Astrocyte (in vitro differentiated cells and primary cell): ENCODE results near the gene PMAIP1. TPM values are rescaled to one million over a fixed set of nuclear protein-coding genes. Genes with fewer than 3 reads are reported as not detected.
A peak's percentile ranks its signal among the peaks of the same experiment; 100 is the strongest.
"Not testable (repeated sequence)": the region's sequence is repeated elsewhere in the genome, so short reads cannot be mapped to it uniquely, and the experiment has no call there.

Source experiments
- DNase-seq: peaks from one replicate; pipeline ENCODE4 v3.0.0-alpha.2; 2010; ENCODE audit warnings: low read depth
- FAIRE-seq: peaks from 2 replicates; lab custom pipeline; 2011; peaks lifted over from hg19 to GRCh38; lab: Jason Lieb, UNC
- H2AFZ ChIP-seq: 2 replicates; pipeline ENCODE4 v1.6.0; 2012; ENCODE audit warnings: low read depth, low read length, inconsistent platforms
- H3K27ac ChIP-seq: 2 replicates; pipeline ENCODE4 v1.5.1; 2011; ENCODE audit warnings: low read depth, low read length, inconsistent platforms
- H3K27me3 ChIP-seq: 2 replicates; pipeline ENCODE4 v1.6.0; 2011; ENCODE audit warnings: low read length, inconsistent platforms; ENCODE audit not compliant: insufficient read depth
- H3K36me3 ChIP-seq: 2 replicates; pipeline ENCODE4 v1.5.1; 2011; ENCODE audit warnings: low read length, inconsistent platforms; ENCODE audit not compliant: insufficient read depth
- H3K4me1 ChIP-seq: 2 replicates; pipeline ENCODE4 v1.5.1; 2011; ENCODE audit warnings: low read length, inconsistent platforms; ENCODE audit not compliant: insufficient read depth
- H3K4me2 ChIP-seq: 2 replicates; pipeline ENCODE4 v1.6.0; 2012; ENCODE audit warnings: low read length, inconsistent platforms
- H3K4me3 ChIP-seq: 2 replicates; pipeline ENCODE4 v1.5.1; 2011; ENCODE audit warnings: low read depth, mild to moderate bottlenecking, low read length, inconsistent platforms; ENCODE audit not compliant: insufficient read depth
- H3K79me2 ChIP-seq: 2 replicates; pipeline ENCODE4 v1.6.0; 2012; ENCODE audit warnings: mild to moderate bottlenecking, low read length, inconsistent platforms; ENCODE audit not compliant: insufficient read depth
- H3K9ac ChIP-seq: 2 replicates; pipeline ENCODE4 v1.6.0; 2012; ENCODE audit warnings: mild to moderate bottlenecking, low read length, inconsistent platforms
- H3K9me3 ChIP-seq: 2 replicates; pipeline ENCODE4 v1.5.1; 2012; ENCODE audit warnings: low read depth, mild to moderate bottlenecking, low read length, inconsistent platforms; ENCODE audit not compliant: insufficient read depth
- H4K20me1 ChIP-seq: 2 replicates; pipeline ENCODE4 v1.6.0; 2012; ENCODE audit warnings: low read length, inconsistent platforms; ENCODE audit not compliant: insufficient read depth
- H3K27ac Mint-ChIP-seq: one replicate; pipeline ENCODE4 v1.8.0; 2021; ENCODE audit warnings: mild to moderate bottlenecking, mixed read lengths; ENCODE audit not compliant: unreplicated experiment
- H3K27me3 Mint-ChIP-seq: one replicate; pipeline ENCODE4 v1.8.0; 2021; ENCODE audit warnings: low read depth, mixed read lengths; ENCODE audit not compliant: unreplicated experiment
- H3K36me3 Mint-ChIP-seq: one replicate; pipeline ENCODE4 v1.8.0; 2021; ENCODE audit warnings: low read depth, mixed read lengths; ENCODE audit not compliant: unreplicated experiment
- H3K4me1 Mint-ChIP-seq: one replicate; pipeline ENCODE4 v1.8.0; 2021; ENCODE audit warnings: low read depth, mixed read lengths; ENCODE audit not compliant: unreplicated experiment
- H3K4me3 Mint-ChIP-seq: one replicate; pipeline ENCODE4 v1.8.0; 2021; ENCODE audit warnings: mild to moderate bottlenecking, moderate library complexity, mixed read lengths; ENCODE audit not compliant: unreplicated experiment
- H3K9me3 Mint-ChIP-seq: one replicate; pipeline ENCODE4 v1.8.0; 2021; ENCODE audit warnings: mild to moderate bottlenecking, mixed read lengths; ENCODE audit not compliant: unreplicated experiment
- EZH2 ChIP-seq: IDR thresholded peaks from 2 replicates; pipeline ENCODE4 v1.6.1; 2012; ENCODE audit warnings: mild to moderate bottlenecking, low read length, inconsistent platforms; ENCODE audit not compliant: insufficient read depth
- total RNA-seq: library from RNA; stranded (reverse); gene quantifications from 2 replicates; pipeline ENCODE4 v1.2.1, GENCODE V29; 2021
- TF ChIP-seq, protein P1 (sequence below): IDR thresholded peaks from 2 replicates; pipeline ENCODE4 v1.5.1; 2011; ENCODE audit warnings: low read depth, mild to moderate bottlenecking, inconsistent platforms, low read length, moderate library complexity; ENCODE audit not compliant: insufficient read depth

The PMAIP1 gene
- total RNA-seq, 1 donor from 2014 or later: 98.1 TPM

DNA sequence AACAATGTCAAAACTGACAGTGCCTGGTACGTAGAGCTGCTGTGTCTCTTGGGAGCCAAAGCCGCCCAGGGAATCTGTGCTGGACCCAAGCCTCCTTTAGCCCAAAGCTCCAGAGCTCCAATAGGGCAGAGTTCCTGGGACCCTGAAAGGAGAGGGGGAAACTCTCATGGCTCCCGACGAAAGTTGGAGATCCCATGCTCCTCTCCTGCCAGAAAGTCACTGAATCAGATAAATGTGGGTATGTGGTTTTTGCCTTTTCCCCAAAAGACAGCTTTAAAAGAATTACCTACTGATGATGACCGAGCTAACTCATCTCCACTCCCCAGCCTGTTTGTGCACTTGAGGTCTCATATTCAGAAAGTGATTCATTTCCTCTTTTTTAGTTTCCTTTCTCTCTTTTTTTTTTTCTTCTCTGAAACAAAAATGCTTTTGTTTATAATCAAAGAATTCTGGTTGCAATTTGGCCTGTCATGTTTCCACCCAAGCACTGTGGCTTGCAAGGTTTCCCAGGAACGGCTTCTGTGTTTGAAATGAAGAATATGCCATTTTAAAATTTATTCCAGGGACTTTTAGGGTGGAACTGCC lies 14.1 kb upstream of the PMAIP1 start:
- Mint-ChIP-seq H3K9me3 (peaks cover 5% of the 10 kb centered on the region), H3K27me3 (no peaks in the 10 kb centered on the region), H3K36me3 (no peaks in the 10 kb centered on the region), H3K4me3 (peak overlapping the region; percentile 16), H3K4me1 (peaks cover 42% of the 10 kb centered on the region), H3K27ac (peak overlapping the region; percentile 91)
- H3K4me1 ChIP-seq: peaks cover 33% of the 10 kb centered on the region
- TF ChIP-seq, protein P1, sequence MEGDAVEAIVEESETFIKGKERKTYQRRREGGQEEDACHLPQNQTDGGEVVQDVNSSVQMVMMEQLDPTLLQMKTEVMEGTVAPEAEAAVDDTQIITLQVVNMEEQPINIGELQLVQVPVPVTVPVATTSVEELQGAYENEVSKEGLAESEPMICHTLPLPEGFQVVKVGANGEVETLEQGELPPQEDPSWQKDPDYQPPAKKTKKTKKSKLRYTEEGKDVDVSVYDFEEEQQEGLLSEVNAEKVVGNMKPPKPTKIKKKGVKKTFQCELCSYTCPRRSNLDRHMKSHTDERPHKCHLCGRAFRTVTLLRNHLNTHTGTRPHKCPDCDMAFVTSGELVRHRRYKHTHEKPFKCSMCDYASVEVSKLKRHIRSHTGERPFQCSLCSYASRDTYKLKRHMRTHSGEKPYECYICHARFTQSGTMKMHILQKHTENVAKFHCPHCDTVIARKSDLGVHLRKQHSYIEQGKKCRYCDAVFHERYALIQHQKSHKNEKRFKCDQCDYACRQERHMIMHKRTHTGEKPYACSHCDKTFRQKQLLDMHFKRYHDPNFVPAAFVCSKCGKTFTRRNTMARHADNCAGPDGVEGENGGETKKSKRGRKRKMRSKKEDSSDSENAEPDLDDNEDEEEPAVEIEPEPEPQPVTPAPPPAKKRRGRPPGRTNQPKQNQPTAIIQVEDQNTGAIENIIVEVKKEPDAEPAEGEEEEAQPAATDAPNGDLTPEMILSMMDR: no peak
- no peak for TF ChIP-seq EZH2
- H3K36me3 ChIP-seq: no peaks in the 10 kb centered on the region
- peak overlapping the region; percentile 78 for H3K4me2 ChIP-seq
- no peaks in the 10 kb centered on the region for H4K20me1 ChIP-seq
- peak; percentile 47 for FAIRE-seq
- no peaks in the 10 kb centered on the region for H3K79me2 ChIP-seq
- H3K9ac ChIP-seq: peak overlapping the region; percentile 63
- H2AFZ ChIP-seq: peak overlapping the region; percentile 16
- peak overlapping the region; percentile 91 for H3K27ac ChIP-seq
- DNase-seq: peak; percentile 93
- H3K9me3 ChIP-seq: no peaks in the 10 kb centered on the region
- H3K27me3 ChIP-seq: no peaks in the 10 kb centered on the region
- H3K4me3 ChIP-seq: peak overlapping the region; percentile 12

- H3K9me3 Mint-ChIP-seq, DNase-seq, H3K36me3 ChIP-seq, H3K36me3 Mint-ChIP-seq, H3K4me3 ChIP-seq, FAIRE-seq, H3K27me3 Mint-ChIP-seq, H3K79me2 ChIP-seq, H3K27me3 ChIP-seq, H3K9me3 ChIP-seq, H4K20me1 ChIP-seq: not testable (repeated sequence)
- peak overlapping the region; percentile 91 for H3K27ac ChIP-seq
- H3K4me1 Mint-ChIP-seq: peaks cover 41% of the 10 kb centered on the region
- H3K4me3 Mint-ChIP-seq: peak overlapping the region; percentile 60
- peak overlapping the region; percentile 49 for H2AFZ ChIP-seq
- peak overlapping the region; percentile 78 for H3K4me2 ChIP-seq
- H3K4me1 ChIP-seq: peaks cover 32% of the 10 kb centered on the region
- peak overlapping the region; percentile 63 for H3K9ac ChIP-seq
- peak overlapping the region; percentile 91 for H3K27ac Mint-ChIP-seq
Measured at GRCh38 chr18:59886399-59886798, 13.4 kb upstream of the PMAIP1 start.

GRCh38 chr18:59892123-59892522 lies 7.7 kb upstream of the PMAIP1 start:
- H3K4me2 ChIP-seq: no peak overlapping the region
- no peaks in the 10 kb centered on the region for H4K20me1 ChIP-seq
- no peak overlapping the region for H3K9ac ChIP-seq
- no peak overlapping the region for H3K27ac Mint-ChIP-seq
- no peaks in the 10 kb centered on the region for H3K9me3 ChIP-seq
- no peaks in the 10 kb centered on the region for H3K27me3 ChIP-seq
- H3K27me3 Mint-ChIP-seq: no peaks in the 10 kb centered on the region
- no peak overlapping the region for H3K4me3 ChIP-seq
- no peak overlapping the region for H2AFZ ChIP-seq
- DNase-seq (no peak), FAIRE-seq (no peak)
- H3K36me3 ChIP-seq: no peaks in the 10 kb centered on the region
- no peak for TF ChIP-seq EZH2
- TF ChIP-seq, protein P1: no peak
- H3K4me1 Mint-ChIP-seq: peaks cover 1% of the 10 kb centered on the region
- no peaks in the 10 kb centered on the region for H3K36me3 Mint-ChIP-seq
- peaks cover 4% of the 10 kb centered on the region for H3K9me3 Mint-ChIP-seq
- no peak overlapping the region for H3K27ac ChIP-seq
- no peaks in the 10 kb centered on the region for H3K4me1 ChIP-seq
- no peaks in the 10 kb centered on the region for H3K79me2 ChIP-seq
- H3K4me3 Mint-ChIP-seq: no peak overlapping the region
